Head of caudate nucleus (tissue), 42 donors: ENCODE data around the gene DEFB114.
A peak's percentile ranks its signal among the peaks of the same experiment; 100 is the strongest.

Experiments
- DNase-seq, 42 donors: peaks; one replicate each; pipeline versions ENCODE4 v3.0.0 to v3.0.0-alpha.2; 2020 to 2021; ENCODE audit warnings: mixed read lengths in 7 of 42
- intact Hi-C: fragments of 100-400 bp; cut with DNase I; formaldehyde crosslinking; loops from one replicate; pipeline ENCODE4 v1.15.0; 2022

The DEFB114 gene

GRCh38 chr6:49939993-49940498, 23.9 kb downstream of the DEFB114 start:
- intact Hi-C loops = no loop called here
- no peak for DNase-seq

- no peak for DNase-seq
- intact Hi-C loops = no loop called here
These were observed 26.2 kb downstream of the DEFB114 start for GRCh38 chr6:49937811-49938210.

- no peak for DNase-seq
- intact Hi-C loops = no loop called here
These were observed 26.9 kb downstream of the DEFB114 start for GRCh38 chr6:49937017-49937416.

- intact Hi-C loops = no loop called here
- DNase-seq = no peak
These were observed 28.6 kb downstream of the DEFB114 start for GRCh38 chr6:49935387-49935786.

- no peak for DNase-seq
- intact Hi-C loops = no loop called here
These were observed 29.2 kb downstream of the DEFB114 start for GRCh38 chr6:49934770-49935169.

GRCh38 chr6:49933526-49933925, 30.4 kb downstream of the DEFB114 start:
- intact Hi-C loops = no loop called here
- no peak for DNase-seq

- intact Hi-C loops = no loop called here
These were observed 34.6 kb downstream of the DEFB114 start for GRCh38 chr6:49929340-49929739.

GRCh38 chr6:49923826-49924225, 40.1 kb downstream of the DEFB114 start:
- no peak for DNase-seq
- intact Hi-C loops = no loop called here

More at GRCh38 chr6:49929340-49929739, 34.6 kb downstream of the DEFB114 start:
- no peak for DNase-seq

GRCh38 chr6:49919935-49920644, 43.9 kb downstream of the DEFB114 start:
- no peak for DNase-seq
- intact Hi-C loops = no loop called here

- intact Hi-C loops = no loop called here
These were observed 44.7 kb downstream of the DEFB114 start for GRCh38 chr6:49919261-49919660.

GRCh38 chr6:49918787-49919186, 45.2 kb downstream of the DEFB114 start:
- intact Hi-C loops = no loop called here
- DNase-seq = no peak

More at GRCh38 chr6:49919261-49919660, 44.7 kb downstream of the DEFB114 start:
- no peak for DNase-seq

GRCh38 chr6:49915035-49915434, 48.9 kb downstream of the DEFB114 start:
- peak in 3 of 42 donors; percentile 1 to 36 (median 5) for DNase-seq
- intact Hi-C loops = no loop called here

- intact Hi-C loops = no loop called here
- no peak for DNase-seq
These were observed 50.2 kb downstream of the DEFB114 start for GRCh38 chr6:49913636-49914375.

- intact Hi-C loops = no loop called here
- DNase-seq = no peak
These were observed 51.8 kb downstream of the DEFB114 start for GRCh38 chr6:49912196-49912595.

- DNase-seq = no peak
- intact Hi-C loops = no loop called here
These were observed 52.7 kb downstream of the DEFB114 start for GRCh38 chr6:49911252-49911651.
